K562 (cell line): ENCODE results near the gene RASIP1.
"Not testable (repeated sequence)": the region's sequence is repeated elsewhere in the genome, so short reads cannot be mapped to it uniquely, and the experiment has no call there.

Experiments
- CBX3 ChIP-seq, 2 experiments: IDR thresholded peaks; 1 replicate in 1 of 2; 2 replicates in 1 of 2; pipeline ENCODE4 v1.6.1; 2012; ENCODE audit warnings: inconsistent platforms in 2 of 2, low read length in 2 of 2, borderline replicate concordance in 1 of 2, control low read depth in 1 of 2
- EP300 ChIP-seq: IDR thresholded peaks from 2 replicates; pipeline ENCODE4 v1.6.1; 2012; ENCODE audit warnings: low read length, improper control_type of control experiment
- ID3 ChIP-seq, 2 experiments: fragments of 250-450 bp in 1 of 2; fragments of 450-650 bp in 1 of 2; sonication (Bioruptor Pico) in 1 of 2; IDR thresholded peaks; 2 replicates each; pipeline versions ENCODE4 v1.6.1 to v1.8.0; 2016 to 2021; ENCODE audit warnings: mild to moderate bottlenecking in 2 of 2, moderate library complexity in 2 of 2, missing compliant biosample characterization in 1 of 2, missing genetic modification characterization in 1 of 2
- KLF13 ChIP-seq: fragments of 450-650 bp; IDR thresholded peaks from 2 replicates; pipeline ENCODE4 v1.6.1; 2016; ENCODE audit warnings: missing genetic modification characterization, low read depth, mild to moderate bottlenecking, missing compliant biosample characterization, moderate library complexity, borderline replicate concordance
- MEF2A ChIP-seq: IDR thresholded peaks from 2 replicates; pipeline ENCODE4 v1.6.1; 2011; ENCODE audit warnings: low read depth, mild to moderate bottlenecking, low read length, moderate library complexity; ENCODE audit not compliant: control insufficient read depth
- PHF21A ChIP-seq: fragments of 450-650 bp; IDR thresholded peaks from 2 replicates; pipeline ENCODE4 v1.6.1; 2017; ENCODE audit warnings: low read depth, borderline replicate concordance
- PRDM10 ChIP-seq: fragments of 450-650 bp; IDR thresholded peaks from 2 replicates; pipeline ENCODE4 v1.6.1; 2018; ENCODE audit not compliant: partially characterized antibody
- TAF15 ChIP-seq: fragments of 200-400 bp; formaldehyde crosslinking; IDR thresholded peaks from 2 replicates; pipeline ENCODE4 v1.6.1; 2017; ENCODE audit warnings: mild to moderate bottlenecking, low read depth, low read length, moderate library complexity
- YBX1 ChIP-seq: fragments of 450-650 bp; IDR thresholded peaks from 2 replicates; pipeline ENCODE4 v1.7.1; 2016; ENCODE audit warnings: mild to moderate bottlenecking
- ZFP30 ChIP-seq: fragments of 250-450 bp; sonication (Bioruptor Pico); IDR thresholded peaks from 2 replicates; pipeline ENCODE4 v1.8.0; 2022; ENCODE audit warnings: moderate library complexity, mild to moderate bottlenecking, inconsistent platforms, borderline replicate concordance
- TF ChIP-seq, protein P1 (sequence below), 3 experiments: IDR thresholded peaks in 2 of 3; conservative IDR thresholded peaks in 1 of 3; 2 replicates each; pipeline ENCODE4 v1.5.1; 2011 to 2012; ENCODE audit warnings: low read length in 3 of 3, mild to moderate bottlenecking in 3 of 3, control low read depth in 2 of 3, improper control_type of control experiment in 1 of 3, inconsistent platforms in 1 of 3, low read depth in 1 of 3, mixed read lengths in 1 of 3, moderate library complexity in 1 of 3; ENCODE audit not compliant: insufficient read depth in 2 of 3
- TF ChIP-seq, protein P2 (sequence below): sonication (generic); formaldehyde crosslinking; IDR thresholded peaks from 2 replicates; pipeline ENCODE4 v1.8.1; 2022; ENCODE audit warnings: missing genetic modification reagents
- TF ChIP-seq, protein P3 (sequence below), 2 experiments: IDR thresholded peaks in 1 of 2; conservative IDR thresholded peaks in 1 of 2; 2 replicates each; pipeline ENCODE4 v1.6.1; 2016; ENCODE audit warnings: low read depth in 2 of 2, mild to moderate bottlenecking in 1 of 2, missing compliant biosample characterization in 1 of 2, missing genetic modification characterization in 1 of 2, moderate library complexity in 1 of 2
- TF ChIP-seq, protein P4 (sequence below): sonication (generic); formaldehyde crosslinking; IDR thresholded peaks from 2 replicates; pipeline ENCODE4 v1.8.0; 2022; ENCODE audit warnings: missing genetic modification reagents, mild to moderate bottlenecking, borderline replicate concordance

DNA sequence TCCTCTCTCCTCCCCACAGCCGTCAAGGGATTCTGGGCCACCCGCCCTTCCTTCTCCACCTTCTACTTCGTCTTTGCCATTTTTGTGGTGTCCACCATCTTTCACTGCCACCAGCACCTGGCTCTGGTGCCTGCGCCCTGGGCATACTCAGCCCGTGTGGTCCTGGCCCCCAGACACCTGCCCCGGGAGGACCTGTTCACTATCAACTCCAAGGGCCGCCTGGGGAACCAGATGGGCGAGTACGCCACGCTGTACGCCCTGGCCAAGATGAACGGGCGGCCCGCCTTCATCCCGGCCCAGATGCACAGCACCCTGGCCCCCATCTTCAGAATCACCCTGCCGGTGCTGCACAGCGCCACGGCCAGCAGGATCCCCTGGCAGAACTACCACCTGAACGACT lies 60.4 kb downstream of the RASIP1 start:
- TF ChIP-seq EP300; ZFP30 (CRISPR knock-in tag); YBX1; PHF21A; CBX3 (IDR thresholded peaks at IDR 0.05; ENCODE audit: borderline replicate concordance in 1 of 2, low read length in 2 of 2); TAF15; ID3 (CRISPR knock-in tag; IDR thresholded peaks at IDR 0.05); ID3 (tag; IDR thresholded peaks at IDR 0.05); PRDM10; MEF2A; KLF13 (tag): not testable (repeated sequence)
- TF ChIP-seq, protein P1, sequence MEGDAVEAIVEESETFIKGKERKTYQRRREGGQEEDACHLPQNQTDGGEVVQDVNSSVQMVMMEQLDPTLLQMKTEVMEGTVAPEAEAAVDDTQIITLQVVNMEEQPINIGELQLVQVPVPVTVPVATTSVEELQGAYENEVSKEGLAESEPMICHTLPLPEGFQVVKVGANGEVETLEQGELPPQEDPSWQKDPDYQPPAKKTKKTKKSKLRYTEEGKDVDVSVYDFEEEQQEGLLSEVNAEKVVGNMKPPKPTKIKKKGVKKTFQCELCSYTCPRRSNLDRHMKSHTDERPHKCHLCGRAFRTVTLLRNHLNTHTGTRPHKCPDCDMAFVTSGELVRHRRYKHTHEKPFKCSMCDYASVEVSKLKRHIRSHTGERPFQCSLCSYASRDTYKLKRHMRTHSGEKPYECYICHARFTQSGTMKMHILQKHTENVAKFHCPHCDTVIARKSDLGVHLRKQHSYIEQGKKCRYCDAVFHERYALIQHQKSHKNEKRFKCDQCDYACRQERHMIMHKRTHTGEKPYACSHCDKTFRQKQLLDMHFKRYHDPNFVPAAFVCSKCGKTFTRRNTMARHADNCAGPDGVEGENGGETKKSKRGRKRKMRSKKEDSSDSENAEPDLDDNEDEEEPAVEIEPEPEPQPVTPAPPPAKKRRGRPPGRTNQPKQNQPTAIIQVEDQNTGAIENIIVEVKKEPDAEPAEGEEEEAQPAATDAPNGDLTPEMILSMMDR (IDR thresholded peaks at IDR 0.05 in 2 of 3, conservative IDR thresholded peaks at IDR 0.05 in 1 of 3; ENCODE audit: insufficient read depth in 2 of 3, low read depth in 1 of 3, low read length in 3 of 3): not testable (repeated sequence)
- TF ChIP-seq, protein P2, sequence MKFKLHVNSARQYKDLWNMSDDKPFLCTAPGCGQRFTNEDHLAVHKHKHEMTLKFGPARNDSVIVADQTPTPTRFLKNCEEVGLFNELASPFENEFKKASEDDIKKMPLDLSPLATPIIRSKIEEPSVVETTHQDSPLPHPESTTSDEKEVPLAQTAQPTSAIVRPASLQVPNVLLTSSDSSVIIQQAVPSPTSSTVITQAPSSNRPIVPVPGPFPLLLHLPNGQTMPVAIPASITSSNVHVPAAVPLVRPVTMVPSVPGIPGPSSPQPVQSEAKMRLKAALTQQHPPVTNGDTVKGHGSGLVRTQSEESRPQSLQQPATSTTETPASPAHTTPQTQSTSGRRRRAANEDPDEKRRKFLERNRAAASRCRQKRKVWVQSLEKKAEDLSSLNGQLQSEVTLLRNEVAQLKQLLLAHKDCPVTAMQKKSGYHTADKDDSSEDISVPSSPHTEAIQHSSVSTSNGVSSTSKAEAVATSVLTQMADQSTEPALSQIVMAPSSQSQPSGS: not testable (repeated sequence)
- TF ChIP-seq, protein P3, sequence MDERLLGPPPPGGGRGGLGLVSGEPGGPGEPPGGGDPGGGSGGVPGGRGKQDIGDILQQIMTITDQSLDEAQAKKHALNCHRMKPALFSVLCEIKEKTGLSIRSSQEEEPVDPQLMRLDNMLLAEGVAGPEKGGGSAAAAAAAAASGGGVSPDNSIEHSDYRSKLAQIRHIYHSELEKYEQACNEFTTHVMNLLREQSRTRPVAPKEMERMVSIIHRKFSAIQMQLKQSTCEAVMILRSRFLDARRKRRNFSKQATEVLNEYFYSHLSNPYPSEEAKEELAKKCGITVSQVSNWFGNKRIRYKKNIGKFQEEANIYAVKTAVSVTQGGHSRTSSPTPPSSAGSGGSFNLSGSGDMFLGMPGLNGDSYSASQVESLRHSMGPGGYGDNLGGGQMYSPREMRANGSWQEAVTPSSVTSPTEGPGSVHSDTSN (CRISPR knock-in tag; IDR thresholded peaks at IDR 0.05; ENCODE audit: low read depth): not testable (repeated sequence)
- TF ChIP-seq, protein P3 (tag; conservative IDR thresholded peaks at IDR 0.05; ENCODE audit: low read depth): not testable (repeated sequence)
- TF ChIP-seq, protein P4, sequence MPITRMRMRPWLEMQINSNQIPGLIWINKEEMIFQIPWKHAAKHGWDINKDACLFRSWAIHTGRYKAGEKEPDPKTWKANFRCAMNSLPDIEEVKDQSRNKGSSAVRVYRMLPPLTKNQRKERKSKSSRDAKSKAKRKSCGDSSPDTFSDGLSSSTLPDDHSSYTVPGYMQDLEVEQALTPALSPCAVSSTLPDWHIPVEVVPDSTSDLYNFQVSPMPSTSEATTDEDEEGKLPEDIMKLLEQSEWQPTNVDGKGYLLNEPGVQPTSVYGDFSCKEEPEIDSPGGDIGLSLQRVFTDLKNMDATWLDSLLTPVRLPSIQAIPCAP (CRISPR knock-in tag): not testable (repeated sequence)
